Gastroesophageal sphincter (tissue), 3 donors: ENCODE results near the gene EFTUD2.

ENCODE experiments used
- CTCF ChIP-seq, 4 experiments: fragments of 200-600 bp in 2 of 4; fragments of 450-650 bp in 2 of 4; sonication (generic) in 1 of 4; IDR thresholded peaks; one replicate each; pipeline ENCODE4 v1.5.1; 2017 to 2019; ENCODE audit warnings: antibody characterized with exemption in 4 of 4, mild to moderate bottlenecking in 2 of 4, moderate library complexity in 2 of 4
- EP300 ChIP-seq: sonication (generic); formaldehyde crosslinking; IDR thresholded peaks from one replicate; pipeline ENCODE4 v1.6.1; 2017; ENCODE audit warnings: antibody characterized with exemption, mild to moderate bottlenecking
- POLR2A ChIP-seq, 2 donors: fragments of 450-650 bp; IDR thresholded peaks; one replicate each; pipeline ENCODE4 v1.6.1; 2017; ENCODE audit warnings: antibody characterized with exemption in 2 of 2, mild to moderate bottlenecking in 2 of 2, moderate library complexity in 1 of 2
- POLR2AphosphoS5 ChIP-seq: sonication (generic); formaldehyde crosslinking; IDR thresholded peaks from one replicate; pipeline ENCODE4 v1.6.1; 2017; ENCODE audit warnings: antibody characterized with exemption

GRCh38 chr17:44901411-44901921 is 2.2 kb upstream of the EFTUD2 start:
- TF ChIP-seq POLR2AphosphoS5: no peak
- TF ChIP-seq CTCF (IDR thresholded peaks at IDR 0.05): no peak
- TF ChIP-seq POLR2A (IDR thresholded peaks at IDR 0.05): no peak
- no peak for TF ChIP-seq EP300
